Measurements from ENCODE around the gene TSPEAR. TPM values are rescaled to one million over a fixed set of nuclear protein-coding genes. Genes with fewer than 3 reads are reported as not detected.

The TSPEAR gene
- total RNA-seq, 4 donors from 2014 or later = 0.21 to 1.3 (median 0.69) TPM

DNA sequence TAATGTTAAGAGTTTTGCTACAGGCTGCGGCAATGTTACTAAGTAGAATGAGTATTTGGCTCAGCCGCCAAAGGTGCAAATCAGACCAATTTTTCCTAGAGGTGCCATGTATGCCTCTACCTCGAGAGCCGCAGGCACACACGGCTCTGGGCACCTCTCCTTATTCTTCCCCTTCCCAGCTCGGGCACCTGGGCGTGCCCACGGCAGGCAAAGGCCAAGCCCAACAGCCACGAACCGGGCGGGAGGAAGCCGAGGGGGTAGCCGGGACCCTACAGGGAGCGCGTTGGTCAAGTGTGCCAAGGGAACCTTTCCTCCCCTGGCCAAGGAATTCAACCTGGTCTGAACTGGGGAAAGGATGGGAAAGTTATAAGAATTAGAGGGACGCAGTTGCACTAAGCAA is 225.1 kb downstream of the TSPEAR start:
- WGBS, 2 donors = 88 to 93% methylated on average over 15 to 16 of the region's 16 CpGs
- Histone ChIP-seq H3K27ac (no peak overlapping the region), H3K27me3 (no peaks in the 10 kb centered on the region), H3K4me3 (replicated peaks in 1 of 3) (no peak overlapping the region), H3K4me1 (no peaks in the 10 kb centered on the region), H3K9me3 (no peaks in the 10 kb centered on the region), H3K36me3 (no peaks in the 10 kb centered on the region)
- DNase-seq = no peak
- no peak for TF ChIP-seq POLR2A (IDR thresholded peaks at IDR 0.05)
- TF ChIP-seq, protein P1, sequence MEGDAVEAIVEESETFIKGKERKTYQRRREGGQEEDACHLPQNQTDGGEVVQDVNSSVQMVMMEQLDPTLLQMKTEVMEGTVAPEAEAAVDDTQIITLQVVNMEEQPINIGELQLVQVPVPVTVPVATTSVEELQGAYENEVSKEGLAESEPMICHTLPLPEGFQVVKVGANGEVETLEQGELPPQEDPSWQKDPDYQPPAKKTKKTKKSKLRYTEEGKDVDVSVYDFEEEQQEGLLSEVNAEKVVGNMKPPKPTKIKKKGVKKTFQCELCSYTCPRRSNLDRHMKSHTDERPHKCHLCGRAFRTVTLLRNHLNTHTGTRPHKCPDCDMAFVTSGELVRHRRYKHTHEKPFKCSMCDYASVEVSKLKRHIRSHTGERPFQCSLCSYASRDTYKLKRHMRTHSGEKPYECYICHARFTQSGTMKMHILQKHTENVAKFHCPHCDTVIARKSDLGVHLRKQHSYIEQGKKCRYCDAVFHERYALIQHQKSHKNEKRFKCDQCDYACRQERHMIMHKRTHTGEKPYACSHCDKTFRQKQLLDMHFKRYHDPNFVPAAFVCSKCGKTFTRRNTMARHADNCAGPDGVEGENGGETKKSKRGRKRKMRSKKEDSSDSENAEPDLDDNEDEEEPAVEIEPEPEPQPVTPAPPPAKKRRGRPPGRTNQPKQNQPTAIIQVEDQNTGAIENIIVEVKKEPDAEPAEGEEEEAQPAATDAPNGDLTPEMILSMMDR (IDR thresholded peaks at IDR 0.05) = no peak
- intact Hi-C loops (cut with DNase I) = no loop called here

DNA sequence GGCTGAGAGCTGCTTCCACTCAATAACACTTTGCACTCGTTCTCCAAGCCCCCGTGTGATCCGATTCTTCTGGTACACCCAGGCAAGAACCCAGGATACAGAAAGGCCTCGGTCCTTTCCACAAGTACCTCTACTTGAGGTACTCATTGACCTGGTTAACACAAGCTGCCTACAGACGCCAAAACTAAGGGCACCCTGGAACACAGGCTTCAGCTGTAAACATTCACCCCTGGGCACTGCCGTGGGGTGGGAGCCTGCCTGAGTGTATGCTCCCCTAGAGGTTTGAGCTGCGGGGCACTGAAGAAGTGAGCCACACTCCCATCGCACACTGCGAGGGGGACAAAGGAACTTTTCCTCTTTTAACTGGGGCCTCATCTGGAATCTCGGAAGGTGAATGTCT is 225.6 kb downstream of the TSPEAR start:
- no peak overlapping the region for H3K27ac ChIP-seq
- 49 to 66% methylated on average over 8 to 10 of the region's 10 CpGs for WGBS, 2 donors
- H3K36me3 ChIP-seq = no peaks in the 10 kb centered on the region
- no peak for DNase-seq
- intact Hi-C loops (cut with DNase I) = no loop called here
- no peaks in the 10 kb centered on the region for H3K4me1 ChIP-seq
- TF ChIP-seq POLR2A (IDR thresholded peaks at IDR 0.05) = no peak
- TF ChIP-seq, protein P1 (IDR thresholded peaks at IDR 0.05) = no peak
- H3K27me3 ChIP-seq = no peaks in the 10 kb centered on the region
- H3K9me3 ChIP-seq = no peaks in the 10 kb centered on the region
- H3K4me3 ChIP-seq (replicated peaks in 1 of 3) = no peak overlapping the region

DNA sequence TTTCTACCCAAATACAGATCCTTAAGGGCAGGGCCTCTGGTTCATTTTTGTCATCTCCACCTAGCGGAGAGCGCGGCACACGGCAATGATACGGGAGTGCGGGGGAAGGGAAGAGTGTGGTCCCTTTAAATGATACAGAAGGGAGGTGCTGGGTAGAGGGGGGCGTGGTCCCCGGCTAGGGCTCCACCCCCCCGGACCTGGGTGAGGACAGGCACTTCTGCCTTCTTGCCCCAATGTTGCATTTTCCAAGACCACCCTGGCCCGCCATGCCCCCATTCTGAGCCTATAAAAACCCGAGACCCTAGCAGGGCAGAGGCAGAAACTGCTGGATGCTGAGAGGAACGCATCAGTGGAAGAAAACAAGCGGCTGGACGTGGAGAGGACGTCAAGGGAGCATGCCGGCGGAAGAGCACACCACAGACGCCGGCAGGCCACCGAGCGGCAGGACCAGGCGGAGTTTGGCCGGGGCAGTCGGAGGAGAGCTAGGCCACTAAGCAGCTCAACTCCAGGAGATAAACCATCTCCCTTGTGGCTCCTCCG is 226.0 kb downstream of the TSPEAR start:
- TF ChIP-seq, protein P1 (IDR thresholded peaks at IDR 0.05) = no peak
- TF ChIP-seq POLR2A (IDR thresholded peaks at IDR 0.05) = no peak
- DNase-seq = no peak
- Histone ChIP-seq H3K27me3 (no peaks in the 10 kb centered on the region), H3K4me3 (replicated peaks in 1 of 3) (no peak overlapping the region), H3K9me3 (no peaks in the 10 kb centered on the region), H3K4me1 (no peaks in the 10 kb centered on the region), H3K36me3 (no peaks in the 10 kb centered on the region), H3K27ac (no peak overlapping the region)
- intact Hi-C loops (cut with DNase I) = no loop called here
- WGBS, 2 donors = 68 to 78% methylated on average over 25 of the region's 25 CpGs

DNA sequence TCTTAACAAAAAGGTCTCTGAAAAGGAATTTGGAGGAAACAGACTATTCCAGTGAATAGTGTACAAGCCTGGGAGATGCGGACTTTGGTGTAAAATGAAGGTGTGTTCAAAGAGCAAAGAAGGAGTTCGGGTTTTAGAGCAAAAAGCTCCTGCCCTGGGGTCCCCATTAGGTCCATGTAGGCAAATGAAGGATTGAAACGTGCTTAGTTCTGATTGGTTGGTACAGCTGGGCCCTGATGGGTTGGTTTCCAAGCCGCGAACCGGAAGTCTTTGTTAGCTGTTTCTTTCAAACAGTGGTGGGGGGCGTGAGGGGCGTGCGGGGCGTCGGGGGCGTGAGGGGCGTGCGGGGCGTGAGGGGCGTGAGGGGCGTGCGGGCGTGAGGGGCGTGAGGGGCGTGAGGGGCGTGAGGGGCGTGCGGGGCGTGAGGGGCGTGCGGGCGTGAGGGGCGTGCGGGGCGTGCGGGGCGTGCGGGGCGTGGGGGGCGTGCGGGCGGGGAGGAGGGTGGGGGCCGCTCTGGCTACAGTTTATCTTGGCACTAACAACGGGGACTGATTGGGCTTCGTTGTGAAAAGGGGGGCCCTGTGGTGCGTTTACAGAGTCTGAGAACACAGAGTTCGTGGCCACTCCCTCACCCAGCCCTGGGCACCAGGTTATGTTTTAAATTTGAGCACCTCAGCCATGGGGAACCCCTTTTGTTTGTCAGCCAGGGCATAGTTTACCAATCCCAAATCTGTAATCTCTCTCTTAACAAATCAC is 226.7 kb downstream of the TSPEAR start:
- WGBS, 2 donors = 88 to 93% methylated on average over 29 to 38 of the region's 43 CpGs
- TF ChIP-seq, protein P1 (IDR thresholded peaks at IDR 0.05) = no peak
- TF ChIP-seq POLR2A (IDR thresholded peaks at IDR 0.05) = no peak
- Histone ChIP-seq H3K27me3 (no peaks in the 10 kb centered on the region), H3K36me3 (no peaks in the 10 kb centered on the region), H3K4me1 (no peaks in the 10 kb centered on the region), H3K27ac (no peak overlapping the region), H3K4me3 (replicated peaks in 1 of 3) (no peak overlapping the region), H3K9me3 (no peaks in the 10 kb centered on the region)
- no peak for DNase-seq
- intact Hi-C loops (cut with DNase I) = no loop called here

Measured in thyroid gland (tissue), 4 donors.